HG02970 (cell line): ENCODE results near the gene PARVA.

Experiments
- ATAC-seq: cut with Tn5 transposase; IDR thresholded peaks from one replicate; pipeline ENCODE4 v1.9.1; 2021; ENCODE audit warnings: mild to moderate bottlenecking, moderate library complexity, moderate number of reproducible peaks; ENCODE audit not compliant: unreplicated experiment, low FRiP score

Gene PARVA

DNA sequence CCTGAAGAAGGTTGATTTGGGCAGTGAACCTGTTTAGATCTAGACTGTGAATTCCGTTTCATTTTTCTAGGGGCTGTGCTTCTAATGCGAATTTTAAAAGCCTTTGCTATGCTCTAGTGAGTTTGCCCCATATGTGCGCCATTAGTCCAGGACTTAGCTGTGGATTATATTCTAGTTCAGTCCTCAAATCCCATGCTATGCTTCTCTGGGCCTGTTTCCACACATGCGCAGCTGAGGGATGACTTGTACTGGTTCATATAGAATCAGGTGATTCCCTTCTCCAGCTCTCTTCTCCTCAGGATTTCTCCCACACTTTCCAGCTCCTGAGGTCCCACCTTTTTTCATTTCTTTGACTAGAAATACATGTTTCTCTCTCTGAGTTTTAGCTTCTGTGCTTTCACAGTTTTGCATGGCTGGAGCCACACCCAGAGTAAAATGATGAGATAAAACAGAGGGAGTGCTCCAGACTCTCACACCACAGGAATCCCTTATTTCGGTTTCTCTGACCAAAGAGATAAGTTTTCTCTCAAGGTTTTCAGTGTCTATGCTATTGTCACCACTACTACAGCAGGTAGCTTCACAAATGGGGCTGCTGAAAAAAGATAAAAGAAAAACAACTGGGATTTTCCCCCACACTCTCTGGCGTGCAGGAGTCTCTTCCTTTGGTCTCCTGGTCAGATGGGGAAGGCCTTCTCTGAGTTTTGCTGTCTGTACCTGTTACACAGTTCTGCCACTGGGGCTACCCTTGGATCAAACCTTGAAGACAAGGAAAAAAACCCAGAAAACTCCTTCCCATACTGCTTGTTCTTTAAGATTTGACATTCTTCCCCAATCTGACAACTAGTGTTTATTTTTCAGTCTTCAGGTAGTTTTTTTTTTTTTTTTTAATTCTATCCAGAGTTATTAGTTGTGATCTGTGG lies 200.6 kb downstream of the PARVA start:
- ATAC-seq: no peak

GRCh38 chr11:12581416-12581815 lies 204.0 kb downstream of the PARVA start:
- ATAC-seq: no peak

GRCh38 chr11:12581923-12582322 lies 204.6 kb downstream of the PARVA start:
- ATAC-seq: no peak
